ENCODE results near the gene TMEM256. TPM values are rescaled to one million over a fixed set of nuclear protein-coding genes. Genes with fewer than 3 reads are reported as not detected.

TMEM256 gene
- total and polyA plus RNA-seq, 9 of the 15 experiments (the other 6 are each of a cell fraction or from before 2014, with no cell fraction given) = 43.4 to 177 (median 68.5) TPM

GRCh38 chr17:7382901-7383300 is 21.0 kb downstream of the TMEM256 start (continued):
- TF ChIP-seq, protein P1, sequence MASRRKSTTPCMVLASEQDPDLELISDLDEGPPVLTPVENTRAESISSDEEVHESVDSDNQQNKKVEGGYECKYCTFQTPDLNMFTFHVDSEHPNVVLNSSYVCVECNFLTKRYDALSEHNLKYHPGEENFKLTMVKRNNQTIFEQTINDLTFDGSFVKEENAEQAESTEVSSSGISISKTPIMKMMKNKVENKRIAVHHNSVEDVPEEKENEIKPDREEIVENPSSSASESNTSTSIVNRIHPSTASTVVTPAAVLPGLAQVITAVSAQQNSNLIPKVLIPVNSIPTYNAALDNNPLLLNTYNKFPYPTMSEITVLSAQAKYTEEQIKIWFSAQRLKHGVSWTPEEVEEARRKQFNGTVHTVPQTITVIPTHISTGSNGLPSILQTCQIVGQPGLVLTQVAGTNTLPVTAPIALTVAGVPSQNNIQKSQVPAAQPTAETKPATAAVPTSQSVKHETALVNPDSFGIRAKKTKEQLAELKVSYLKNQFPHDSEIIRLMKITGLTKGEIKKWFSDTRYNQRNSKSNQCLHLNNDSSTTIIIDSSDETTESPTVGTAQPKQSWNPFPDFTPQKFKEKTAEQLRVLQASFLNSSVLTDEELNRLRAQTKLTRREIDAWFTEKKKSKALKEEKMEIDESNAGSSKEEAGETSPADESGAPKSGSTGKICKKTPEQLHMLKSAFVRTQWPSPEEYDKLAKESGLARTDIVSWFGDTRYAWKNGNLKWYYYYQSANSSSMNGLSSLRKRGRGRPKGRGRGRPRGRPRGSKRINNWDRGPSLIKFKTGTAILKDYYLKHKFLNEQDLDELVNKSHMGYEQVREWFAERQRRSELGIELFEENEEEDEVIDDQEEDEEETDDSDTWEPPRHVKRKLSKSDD (conservative IDR thresholded peaks at IDR 0.05; ENCODE audit: low read length) = no peak

DNA sequence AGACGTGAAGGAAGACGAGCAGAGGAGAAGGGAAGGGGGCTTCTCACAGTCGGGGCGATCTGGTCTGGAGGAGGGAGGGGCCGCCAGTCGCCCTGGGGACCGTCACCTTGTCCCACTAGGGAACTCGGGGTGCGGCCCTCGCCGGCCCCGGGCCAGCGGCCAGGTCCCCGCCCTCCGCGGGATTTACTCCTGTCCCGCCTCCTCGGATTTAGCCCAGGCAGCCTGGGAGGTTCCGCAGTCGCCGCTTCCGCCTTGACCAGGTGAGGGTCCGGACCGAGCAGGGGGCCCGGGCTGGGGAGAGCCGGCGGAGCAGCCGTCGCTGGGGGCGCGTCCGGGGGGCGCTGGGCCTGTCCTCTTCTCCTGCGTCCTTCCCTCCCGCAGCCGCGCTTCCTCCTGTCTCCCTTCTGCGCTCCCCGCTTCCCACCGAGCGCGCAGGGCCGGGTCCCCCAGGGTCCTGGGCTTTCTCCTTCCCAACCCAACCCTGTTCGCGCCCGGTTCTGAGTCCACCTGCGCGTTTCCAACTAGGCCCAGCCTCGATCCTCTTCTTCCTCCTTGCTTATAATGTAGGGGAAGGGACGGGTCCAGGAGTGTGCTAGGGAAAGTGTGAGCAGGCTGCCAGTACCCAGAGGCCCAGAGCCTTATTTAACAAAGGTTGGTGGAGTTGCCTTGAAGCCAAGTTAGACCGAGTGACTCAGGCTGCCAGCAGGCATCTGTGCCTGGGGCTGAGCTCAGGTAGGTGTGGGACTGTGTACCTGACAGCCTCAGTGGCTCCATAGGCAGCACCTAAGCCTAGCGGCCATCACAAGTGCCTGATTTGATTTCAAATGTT is 22.8 kb downstream of the TMEM256 start, which contains the start of gene TNK1:
TNK1 (plus strand) TSS at position 235 of the 829 bp plus-strand sequence. CDS start 1,838 bp downstream, outside the sequence.
- Histone ChIP-seq H3K4me2 (ENCODE audit: insufficient read depth, low read length) (peak within 1 kb of the TSS; percentile 68), H2AFZ (ENCODE audit: low read depth, low read length) (peak within 1 kb of the TSS; percentile 93)
- WGBS (ENCODE audit: insufficient coverage, low coverage, missing lambda C conversion rate) = 9% methylated on average over 19 of the region's 52 CpGs
- TF ChIP-seq PHF8 (IDR thresholded peaks at IDR 0.05; ENCODE audit: borderline replicate concordance, low read length) = peak; percentile 67; the same call in 1 of the 2 replicates
- no peak for TF ChIP-seq SLC30A9 (CRISPR knock-in tag; IDR thresholded peaks at IDR 0.05)
- no peak for TF ChIP-seq IRF9 (tag; IDR thresholded peaks at IDR 0.05)
- TF ChIP-seq, protein P2, sequence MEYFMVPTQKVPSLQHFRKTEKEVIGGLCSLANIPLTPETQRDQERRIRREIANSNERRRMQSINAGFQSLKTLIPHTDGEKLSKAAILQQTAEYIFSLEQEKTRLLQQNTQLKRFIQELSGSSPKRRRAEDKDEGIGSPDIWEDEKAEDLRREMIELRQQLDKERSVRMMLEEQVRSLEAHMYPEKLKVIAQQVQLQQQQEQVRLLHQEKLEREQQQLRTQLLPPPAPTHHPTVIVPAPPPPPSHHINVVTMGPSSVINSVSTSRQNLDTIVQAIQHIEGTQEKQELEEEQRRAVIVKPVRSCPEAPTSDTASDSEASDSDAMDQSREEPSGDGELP (CRISPR knock-in tag; IDR thresholded peaks at IDR 0.05; ENCODE audit: borderline replicate concordance) = 0 out of 2 replicates have a peak, but pooled peaks have one; percentile 26
- TF ChIP-seq SIN3A (IDR thresholded peaks at IDR 0.05; ENCODE audit: borderline replicate concordance in 2 of 2, control insufficient read depth in 1 of 2, low read depth in 2 of 2, low read length in 2 of 2) = no peak
- TF ChIP-seq ETV1 (tag; conservative IDR thresholded peaks at IDR 0.05; ENCODE audit: low read depth) = no peak
- no peak for TF ChIP-seq ZFPM2 (CRISPR knock-in tag; IDR thresholded peaks at IDR 0.05)
- 0 out of 2 replicates have a peak, but pooled peaks have one; percentile 20 for TF ChIP-seq GABPB1 (CRISPR knock-in tag; IDR thresholded peaks at IDR 0.05)
- TF ChIP-seq KDM5B (IDR thresholded peaks at IDR 0.05; ENCODE audit: insufficient replicate concordance, low read depth, low read length) = peak; percentile 84
- TF ChIP-seq HOXB6 (CRISPR knock-in tag; IDR thresholded peaks at IDR 0.05; ENCODE audit: borderline replicate concordance) = no peak
- TF ChIP-seq HDGF (IDR thresholded peaks at IDR 0.05) = no peak

More for the DNA sequence above, 22.8 kb downstream of the TMEM256 start, which contains the start of gene TNK1:
- ATAC-seq (peak; percentile 91), DNase-seq (ENCODE audit: extremely low read depth in 1 of 4, low spot score in 3 of 4) (peak; percentile 62 to 82 (median 76)), FAIRE-seq (no peak)
- Histone ChIP-seq H3K9me3 (replicated peaks; ENCODE audit: control insufficient read depth, insufficient read depth, low read depth, low read length) (peaks cover 2% of the 10 kb centered on the region; the same call in 1 of the 2 replicates), H3K4me1 (replicated peaks in 1 of 2; ENCODE audit: control insufficient read depth in 2 of 2, insufficient read depth in 2 of 2, low read length in 2 of 2) (peaks cover 8 to 18% of the 10 kb centered on the region in 2 experiments; a peak in 4 of 5 replicates), H3K27ac (ENCODE audit: extremely low read depth, low read depth, low read length) (no peak within 1 kb of the TSS), H3K79me2 (ENCODE audit: control insufficient read depth, insufficient read depth, low read length) (no peaks in the 10 kb centered on the region; the same call in 2 of the 3 replicates), H4K20me1 (replicated peaks; ENCODE audit: control insufficient read depth, insufficient read depth, low read length) (no peaks in the 10 kb centered on the region), H3K9me1 (ENCODE audit: control insufficient read depth, insufficient read depth, low read length) (no peaks in the 10 kb centered on the region), H3K36me3 (ENCODE audit: control insufficient read depth, insufficient read depth, low read length) (no peaks in the 10 kb centered on the region), H3K27me3 (ENCODE audit: control insufficient read depth in 2 of 2, insufficient read depth in 2 of 2, low read length in 2 of 2) (no peaks in the 10 kb centered on the region), H3K4me3 (peak within 1 kb of the TSS; percentile 52), H3K9ac (ENCODE audit: insufficient read depth in 1 of 2, low read depth in 2 of 2, low read length in 2 of 2) (peak within 1 kb of the TSS; percentile 60 to 90; a peak in 3 of 4 replicates)
- ChIA-PET CTCF (ENCODE audit: low intra/inter-chr PET ratio) (no interaction called here), POLR2A (interaction anchor here (0.5 to 0.9 kb wide), 4 partner anchors 13 to 104 kb away, joined by 3 to 4 read pairs (median 4); no protein-coding TSS in a partner anchor)
- intact Hi-C loops (cut with micrococcal nuclease) = no loop called here
- BruUV-seq (replicated peaks) = TSS peak; percentile 65
- in situ Hi-C loops (cut with MboI) = no loop called here
